ENCODE results near the gene ZNF74.

The ZNF74 gene

DNA sequence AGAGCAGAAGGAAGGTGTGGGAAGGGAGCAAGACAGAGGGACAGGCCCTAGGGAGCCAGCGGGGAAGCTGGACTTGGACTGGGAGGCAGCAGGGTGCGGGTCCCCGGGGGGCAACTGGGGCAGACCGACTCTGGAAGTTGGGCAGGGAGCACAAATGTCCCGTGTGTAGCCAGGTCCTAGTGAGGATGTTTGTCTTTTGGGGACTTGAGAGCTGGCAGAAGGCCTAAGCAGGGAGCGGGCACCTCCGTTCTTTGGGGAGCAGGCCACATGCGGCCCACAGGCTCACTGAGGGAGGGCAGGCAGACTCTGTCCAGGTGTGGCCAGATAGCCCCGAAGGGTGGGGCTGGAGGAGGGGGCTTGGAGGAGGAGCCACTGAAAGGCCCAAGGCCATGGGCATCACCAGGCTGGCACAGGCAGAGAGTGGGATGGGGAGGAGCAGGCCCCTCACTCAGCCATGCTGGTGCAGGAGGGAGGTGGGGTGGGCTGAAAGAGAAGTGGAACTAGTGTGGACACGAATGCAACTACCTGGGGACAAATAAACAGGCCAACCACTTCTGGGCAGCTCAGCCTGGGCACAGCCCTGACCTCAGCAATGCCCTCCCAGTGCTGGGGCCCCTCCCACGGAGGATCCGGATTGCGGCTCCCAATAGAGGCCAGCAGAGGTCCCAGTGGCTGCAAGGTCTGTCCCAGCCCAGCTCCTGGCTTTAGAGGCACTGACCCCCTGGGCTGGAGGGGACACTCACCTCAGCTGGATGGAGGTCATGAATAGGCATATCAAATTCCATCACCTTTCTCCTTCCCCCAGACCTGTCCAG, 44.9 kb downstream of the ZNF74 start:
- Histone ChIP-seq H3K4me1 (ENCODE audit: control insufficient read depth, insufficient read depth, low read length) (no peaks in the 10 kb centered on the region), H3K36me3 (ENCODE audit: control insufficient read depth in 2 of 2, insufficient read depth in 1 of 2, low read length in 2 of 2) (peaks cover 0 to 34% of the 10 kb centered on the region in 2 experiments; a peak in 1 of 3 replicates), H3K9me3 (ENCODE audit: control insufficient read depth, insufficient read depth, low read depth, low read length) (no peaks in the 10 kb centered on the region), H3K4me3 (ENCODE audit: low read depth, low read length) (no peak overlapping the region), H3K27ac (ENCODE audit: extremely low read depth, low read depth, low read length) (no peak overlapping the region)
- ChIA-PET CTCF (interaction anchor here (0.8 to 1.4 kb wide), 3 partner anchors 9 to 21 kb away, joined by 3 to 5 read pairs (median 4); no protein-coding TSS in a partner anchor), POLR2A (no interaction called here)
- no peak for TF ChIP-seq ZNF623 (tag by site-specific recombination; IDR thresholded peaks at IDR 0.05)
- no peak for TF ChIP-seq ZNF426 (tag by site-specific recombination; IDR thresholded peaks at IDR 0.05)
- TF ChIP-seq ZNF530 (tag by site-specific recombination; IDR thresholded peaks at IDR 0.05; ENCODE audit: low read depth) = no peak
- TF ChIP-seq SP2 (tag by site-specific recombination; IDR thresholded peaks at IDR 0.05) = no peak
- no peak for TF ChIP-seq ZNF121 (tag by site-specific recombination; IDR thresholded peaks at IDR 0.05)
- no peak for TF ChIP-seq ZNF548 (tag by site-specific recombination; IDR thresholded peaks at IDR 0.05)
- no peak for TF ChIP-seq OVOL3 (tag by site-specific recombination; IDR thresholded peaks at IDR 0.05)
- no peak for TF ChIP-seq EGR2 (tag by site-specific recombination; IDR thresholded peaks at IDR 0.05; ENCODE audit: low read depth)
- TF ChIP-seq ZNF785 (tag by site-specific recombination; IDR thresholded peaks at IDR 0.05) = no peak
- no peak for TF ChIP-seq ZFP3 (tag by site-specific recombination; IDR thresholded peaks at IDR 0.05; ENCODE audit: low read depth)
- no peak for TF ChIP-seq ZNF19 (tag by site-specific recombination; IDR thresholded peaks at IDR 0.05; ENCODE audit: low read depth)
- TF ChIP-seq, protein P1, sequence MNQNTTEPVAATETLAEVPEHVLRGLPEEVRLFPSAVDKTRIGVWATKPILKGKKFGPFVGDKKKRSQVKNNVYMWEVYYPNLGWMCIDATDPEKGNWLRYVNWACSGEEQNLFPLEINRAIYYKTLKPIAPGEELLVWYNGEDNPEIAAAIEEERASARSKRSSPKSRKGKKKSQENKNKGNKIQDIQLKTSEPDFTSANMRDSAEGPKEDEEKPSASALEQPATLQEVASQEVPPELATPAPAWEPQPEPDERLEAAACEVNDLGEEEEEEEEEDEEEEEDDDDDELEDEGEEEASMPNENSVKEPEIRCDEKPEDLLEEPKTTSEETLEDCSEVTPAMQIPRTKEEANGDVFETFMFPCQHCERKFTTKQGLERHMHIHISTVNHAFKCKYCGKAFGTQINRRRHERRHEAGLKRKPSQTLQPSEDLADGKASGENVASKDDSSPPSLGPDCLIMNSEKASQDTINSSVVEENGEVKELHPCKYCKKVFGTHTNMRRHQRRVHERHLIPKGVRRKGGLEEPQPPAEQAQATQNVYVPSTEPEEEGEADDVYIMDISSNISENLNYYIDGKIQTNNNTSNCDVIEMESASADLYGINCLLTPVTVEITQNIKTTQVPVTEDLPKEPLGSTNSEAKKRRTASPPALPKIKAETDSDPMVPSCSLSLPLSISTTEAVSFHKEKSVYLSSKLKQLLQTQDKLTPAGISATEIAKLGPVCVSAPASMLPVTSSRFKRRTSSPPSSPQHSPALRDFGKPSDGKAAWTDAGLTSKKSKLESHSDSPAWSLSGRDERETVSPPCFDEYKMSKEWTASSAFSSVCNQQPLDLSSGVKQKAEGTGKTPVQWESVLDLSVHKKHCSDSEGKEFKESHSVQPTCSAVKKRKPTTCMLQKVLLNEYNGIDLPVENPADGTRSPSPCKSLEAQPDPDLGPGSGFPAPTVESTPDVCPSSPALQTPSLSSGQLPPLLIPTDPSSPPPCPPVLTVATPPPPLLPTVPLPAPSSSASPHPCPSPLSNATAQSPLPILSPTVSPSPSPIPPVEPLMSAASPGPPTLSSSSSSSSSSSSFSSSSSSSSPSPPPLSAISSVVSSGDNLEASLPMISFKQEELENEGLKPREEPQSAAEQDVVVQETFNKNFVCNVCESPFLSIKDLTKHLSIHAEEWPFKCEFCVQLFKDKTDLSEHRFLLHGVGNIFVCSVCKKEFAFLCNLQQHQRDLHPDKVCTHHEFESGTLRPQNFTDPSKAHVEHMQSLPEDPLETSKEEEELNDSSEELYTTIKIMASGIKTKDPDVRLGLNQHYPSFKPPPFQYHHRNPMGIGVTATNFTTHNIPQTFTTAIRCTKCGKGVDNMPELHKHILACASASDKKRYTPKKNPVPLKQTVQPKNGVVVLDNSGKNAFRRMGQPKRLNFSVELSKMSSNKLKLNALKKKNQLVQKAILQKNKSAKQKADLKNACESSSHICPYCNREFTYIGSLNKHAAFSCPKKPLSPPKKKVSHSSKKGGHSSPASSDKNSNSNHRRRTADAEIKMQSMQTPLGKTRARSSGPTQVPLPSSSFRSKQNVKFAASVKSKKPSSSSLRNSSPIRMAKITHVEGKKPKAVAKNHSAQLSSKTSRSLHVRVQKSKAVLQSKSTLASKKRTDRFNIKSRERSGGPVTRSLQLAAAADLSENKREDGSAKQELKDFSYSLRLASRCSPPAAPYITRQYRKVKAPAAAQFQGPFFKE (tag by site-specific recombination; IDR thresholded peaks at IDR 0.05; ENCODE audit: borderline replicate concordance) = no peak
- TF ChIP-seq ZNF558 (tag by site-specific recombination; IDR thresholded peaks at IDR 0.05) = peak; percentile 72; the same call in 1 of the 2 replicates
- TF ChIP-seq ZNF248 (tag by site-specific recombination; IDR thresholded peaks at IDR 0.05) = no peak
- no peak for TF ChIP-seq ZNF341 (tag by site-specific recombination; IDR thresholded peaks at IDR 0.05; ENCODE audit: low read depth)
- TF ChIP-seq ZNF654 (tag by site-specific recombination; IDR thresholded peaks at IDR 0.05; ENCODE audit: low read depth) = no peak
- TF ChIP-seq SETDB1 (IDR thresholded peaks at IDR 0.05; ENCODE audit: insufficient read length, low read length) = no peak
- TF ChIP-seq, protein P2, sequence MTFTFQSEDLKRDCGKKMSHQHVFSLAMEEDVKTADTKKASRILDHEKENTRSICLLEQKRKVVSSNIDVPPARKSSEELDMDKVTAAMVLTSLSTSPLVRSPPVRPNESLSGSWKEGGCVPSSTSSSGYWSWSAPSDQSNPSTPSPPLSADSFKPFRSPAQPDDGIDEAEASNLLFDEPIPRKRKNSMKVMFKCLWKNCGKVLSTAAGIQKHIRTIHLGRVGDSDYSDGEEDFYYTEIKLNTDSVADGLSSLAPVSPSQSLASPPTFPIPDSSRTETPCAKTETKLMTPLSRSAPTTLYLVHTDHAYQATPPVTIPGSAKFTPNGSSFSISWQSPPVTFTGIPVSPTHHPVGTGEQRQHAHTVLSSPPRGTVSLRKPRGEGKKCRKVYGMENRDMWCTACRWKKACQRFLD (tag by site-specific recombination; IDR thresholded peaks at IDR 0.05) = no peak
- TF ChIP-seq ZBTB20 (tag by site-specific recombination; IDR thresholded peaks at IDR 0.05) = no peak
- TF ChIP-seq ZNF571 (tag by site-specific recombination; IDR thresholded peaks at IDR 0.05) = no peak
- no peak for TF ChIP-seq ZFP41 (tag by site-specific recombination; IDR thresholded peaks at IDR 0.05; ENCODE audit: borderline replicate concordance)
- TF ChIP-seq, protein P3, sequence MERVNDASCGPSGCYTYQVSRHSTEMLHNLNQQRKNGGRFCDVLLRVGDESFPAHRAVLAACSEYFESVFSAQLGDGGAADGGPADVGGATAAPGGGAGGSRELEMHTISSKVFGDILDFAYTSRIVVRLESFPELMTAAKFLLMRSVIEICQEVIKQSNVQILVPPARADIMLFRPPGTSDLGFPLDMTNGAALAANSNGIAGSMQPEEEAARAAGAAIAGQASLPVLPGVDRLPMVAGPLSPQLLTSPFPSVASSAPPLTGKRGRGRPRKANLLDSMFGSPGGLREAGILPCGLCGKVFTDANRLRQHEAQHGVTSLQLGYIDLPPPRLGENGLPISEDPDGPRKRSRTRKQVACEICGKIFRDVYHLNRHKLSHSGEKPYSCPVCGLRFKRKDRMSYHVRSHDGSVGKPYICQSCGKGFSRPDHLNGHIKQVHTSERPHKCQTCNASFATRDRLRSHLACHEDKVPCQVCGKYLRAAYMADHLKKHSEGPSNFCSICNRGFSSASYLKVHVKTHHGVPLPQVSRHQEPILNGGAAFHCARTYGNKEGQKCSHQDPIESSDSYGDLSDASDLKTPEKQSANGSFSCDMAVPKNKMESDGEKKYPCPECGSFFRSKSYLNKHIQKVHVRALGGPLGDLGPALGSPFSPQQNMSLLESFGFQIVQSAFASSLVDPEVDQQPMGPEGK (tag by site-specific recombination; IDR thresholded peaks at IDR 0.05) = 0 out of 2 replicates have a peak, but pooled peaks have one; percentile 17
- TF ChIP-seq, protein P4, sequence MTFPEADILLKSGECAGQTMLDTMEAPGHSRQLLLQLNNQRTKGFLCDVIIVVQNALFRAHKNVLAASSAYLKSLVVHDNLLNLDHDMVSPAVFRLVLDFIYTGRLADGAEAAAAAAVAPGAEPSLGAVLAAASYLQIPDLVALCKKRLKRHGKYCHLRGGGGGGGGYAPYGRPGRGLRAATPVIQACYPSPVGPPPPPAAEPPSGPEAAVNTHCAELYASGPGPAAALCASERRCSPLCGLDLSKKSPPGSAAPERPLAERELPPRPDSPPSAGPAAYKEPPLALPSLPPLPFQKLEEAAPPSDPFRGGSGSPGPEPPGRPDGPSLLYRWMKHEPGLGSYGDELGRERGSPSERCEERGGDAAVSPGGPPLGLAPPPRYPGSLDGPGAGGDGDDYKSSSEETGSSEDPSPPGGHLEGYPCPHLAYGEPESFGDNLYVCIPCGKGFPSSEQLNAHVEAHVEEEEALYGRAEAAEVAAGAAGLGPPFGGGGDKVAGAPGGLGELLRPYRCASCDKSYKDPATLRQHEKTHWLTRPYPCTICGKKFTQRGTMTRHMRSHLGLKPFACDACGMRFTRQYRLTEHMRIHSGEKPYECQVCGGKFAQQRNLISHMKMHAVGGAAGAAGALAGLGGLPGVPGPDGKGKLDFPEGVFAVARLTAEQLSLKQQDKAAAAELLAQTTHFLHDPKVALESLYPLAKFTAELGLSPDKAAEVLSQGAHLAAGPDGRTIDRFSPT (tag by site-specific recombination; IDR thresholded peaks at IDR 0.05) = peak; percentile 84
- no peak for TF ChIP-seq ZNF610 (tag by site-specific recombination; IDR thresholded peaks at IDR 0.05; ENCODE audit: borderline replicate concordance)
- no peak for TF ChIP-seq ZNF473 (tag by site-specific recombination; IDR thresholded peaks at IDR 0.05)
- TF ChIP-seq ZNF514 (tag by site-specific recombination; IDR thresholded peaks at IDR 0.05) = no peak
- TF ChIP-seq YY2 (tag by site-specific recombination; IDR thresholded peaks at IDR 0.05) = no peak
- no peak for TF ChIP-seq BCL11A (tag by site-specific recombination; IDR thresholded peaks at IDR 0.05; ENCODE audit: low read depth)

Data from HEK293 (cell line).